GM19043 (cell line): ENCODE measurements around the gene CDHR1.

Source experiments
- ATAC-seq: cut with Tn5 transposase; IDR thresholded peaks from one replicate; pipeline ENCODE4 v1.9.1; 2021; ENCODE audit warnings: low read depth; ENCODE audit not compliant: unreplicated experiment

The CDHR1 gene

DNA sequence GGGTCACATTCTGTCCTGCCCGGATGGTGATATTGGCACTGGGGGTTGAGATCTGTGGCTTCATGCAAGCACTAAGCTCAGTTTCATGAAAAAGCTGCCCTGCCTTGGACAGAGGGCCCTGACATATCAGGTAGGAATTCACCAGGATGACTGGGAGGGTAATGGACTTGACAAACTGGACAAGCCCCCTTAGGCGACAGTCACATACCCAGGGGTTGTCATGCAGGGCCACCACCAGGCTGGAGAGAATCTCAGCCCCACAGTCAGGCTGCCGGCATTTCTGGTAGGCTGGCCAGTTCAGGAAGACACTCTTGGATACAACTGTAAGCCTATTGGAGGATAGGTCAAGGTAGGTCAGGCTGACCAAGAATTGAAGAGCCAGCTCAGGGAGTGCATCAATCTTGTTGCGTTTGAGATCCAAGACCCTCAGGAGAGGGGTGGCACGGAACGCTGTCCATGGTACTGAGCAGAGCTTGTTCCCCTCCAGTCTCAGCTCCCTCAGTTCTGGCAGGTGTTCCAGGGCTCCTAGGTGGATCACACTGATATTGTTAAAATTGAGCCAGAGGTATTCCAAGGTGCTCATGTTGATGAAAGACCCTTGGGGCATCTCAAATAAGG, 30.2 kb downstream of the CDHR1 start:
- no peak for ATAC-seq

DNA sequence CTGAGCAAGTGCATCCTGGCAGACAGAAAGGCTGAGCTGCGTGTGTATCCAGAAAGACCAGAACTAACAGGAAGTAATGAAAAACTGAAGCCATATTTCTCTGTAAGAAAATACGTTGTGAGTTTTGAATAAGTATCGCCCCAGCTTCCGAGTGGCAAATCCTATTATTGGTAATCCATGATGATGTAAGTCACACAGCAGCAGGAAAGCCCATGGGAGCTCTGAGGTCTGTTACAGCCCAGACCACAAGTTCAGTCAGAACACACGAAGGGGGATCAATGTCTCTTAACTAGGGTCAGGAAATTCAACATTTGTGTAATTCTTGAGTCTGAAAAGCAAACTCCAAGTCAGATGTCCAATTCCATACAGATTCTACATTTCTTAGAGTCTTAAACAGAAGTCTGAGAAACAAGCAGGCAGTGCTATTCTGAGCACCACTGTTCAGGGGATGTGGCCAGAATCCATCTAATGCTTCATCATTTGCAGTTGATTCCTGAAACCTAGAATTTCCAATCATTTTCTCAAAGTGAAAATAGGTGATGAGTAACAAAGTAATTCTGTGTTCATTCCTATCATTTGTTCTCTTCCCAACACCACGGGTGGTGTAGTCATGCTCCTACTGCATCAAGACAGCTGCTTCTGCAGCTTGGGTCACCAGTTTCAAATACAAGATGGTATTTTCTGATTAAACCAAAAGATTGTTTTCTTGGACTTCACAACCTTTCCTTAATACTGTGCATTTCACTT, 31.3 kb downstream of the CDHR1 start, which contains the start of gene LRIT2:
TSS of gene LRIT2 (minus strand) at position 118 of the 747 bp plus-strand sequence. CDS start at position 94, 24 bp downstream.
- ATAC-seq, result no peak

DNA sequence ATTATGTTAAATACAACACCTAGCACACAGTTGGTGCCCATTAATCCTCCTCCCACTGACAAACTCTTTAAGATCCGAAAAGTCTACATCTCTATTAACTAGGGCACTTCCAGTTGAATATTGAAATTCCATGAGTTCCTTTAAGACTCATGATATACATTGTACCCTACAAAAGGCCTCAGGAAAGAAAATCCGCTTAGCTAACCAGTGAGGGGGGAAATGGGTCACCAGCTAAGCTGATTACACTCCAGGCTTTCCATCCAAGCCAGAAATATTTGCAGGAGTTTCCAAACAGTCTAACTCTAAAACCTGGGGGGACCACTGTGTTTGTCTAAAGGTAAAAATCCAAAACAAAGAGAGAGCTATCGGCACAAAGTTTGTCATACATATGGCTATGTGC, 32.3 kb downstream of the CDHR1 start:
- ATAC-seq, result no peak

DNA sequence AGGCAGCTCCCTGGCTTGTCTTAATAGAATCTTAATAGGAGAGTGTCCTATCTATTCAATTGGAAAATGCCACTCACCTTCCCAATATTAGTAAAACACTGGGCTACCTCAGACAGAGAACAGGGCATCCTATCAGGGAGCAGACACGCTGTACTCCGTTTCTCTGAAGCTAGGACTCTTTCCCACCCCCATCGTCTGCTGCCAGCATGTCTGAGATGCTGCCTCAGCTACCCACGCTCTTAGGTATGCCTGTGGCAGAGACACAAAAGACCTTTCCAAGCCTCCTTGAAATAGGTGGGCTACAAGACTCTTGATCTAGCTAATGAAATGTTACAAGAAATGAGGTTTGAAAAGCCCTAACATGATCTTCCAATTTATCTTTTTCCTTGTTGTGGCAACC, 33.5 kb downstream of the CDHR1 start:
- no peak for ATAC-seq

GRCh38 chr10:84230359-84230758, 36.0 kb downstream of the CDHR1 start:
- ATAC-seq, result no peak

- ATAC-seq, result no peak
Measured at GRCh38 chr10:84232376-84232775, 38.0 kb downstream of the CDHR1 start.

GRCh38 chr10:84233940-84234339, 39.6 kb downstream of the CDHR1 start:
- ATAC-seq, result no peak

DNA sequence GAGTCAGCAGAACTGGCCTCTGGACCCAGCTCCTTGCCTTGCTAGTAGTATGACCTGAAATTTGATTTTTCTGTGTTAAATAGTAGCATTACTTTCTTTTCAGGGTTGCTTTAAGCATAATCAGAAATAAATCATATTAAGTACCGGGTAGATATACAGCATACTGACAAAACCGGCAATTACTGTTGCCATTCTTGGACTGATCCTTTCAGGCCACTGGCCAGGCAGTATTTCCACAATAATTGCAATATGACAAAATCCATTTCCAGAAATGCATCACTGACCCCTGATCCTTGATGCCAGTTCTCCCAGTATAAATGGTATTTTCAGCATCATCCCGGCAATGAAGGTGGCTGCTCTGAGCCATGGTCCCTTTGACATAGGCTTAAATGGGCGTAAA, 40.1 kb downstream of the CDHR1 start:
- ATAC-seq, result no peak

GRCh38 chr10:84235096-84235495, 40.8 kb downstream of the CDHR1 start:
- no peak for ATAC-seq

- ATAC-seq, result no peak
Measured at GRCh38 chr10:84236807-84237198, 42.5 kb downstream of the CDHR1 start.

GRCh38 chr10:84237199-84238051, 43.1 kb downstream of the CDHR1 start:
- no peak for ATAC-seq

DNA sequence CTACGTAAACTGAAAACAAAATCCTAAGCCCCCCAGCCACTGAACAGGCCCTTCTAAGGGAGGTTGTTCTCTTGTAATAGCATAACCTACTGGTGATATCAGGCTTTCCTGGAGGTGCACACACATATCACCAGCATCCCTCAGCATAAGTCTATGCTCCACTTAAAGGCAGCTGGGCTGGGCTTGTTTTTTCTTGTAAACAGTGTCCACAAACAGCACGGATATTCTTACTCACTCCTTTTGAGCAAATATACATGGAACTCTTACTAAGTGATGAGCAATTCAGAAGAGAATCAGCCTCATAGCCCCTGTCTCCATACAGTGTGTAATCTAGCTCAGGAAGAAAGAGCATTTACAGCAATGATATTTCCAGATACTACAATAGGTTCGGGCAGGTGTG, 44.6 kb downstream of the CDHR1 start:
- ATAC-seq, result no peak

GRCh38 chr10:84241185-84241790, 47.0 kb downstream of the CDHR1 start, which contains the start of gene LRIT1:
Gene LRIT1 (minus strand): TSS chr10:84241546. CDS start chr10:84241439, 107 bp downstream.
- no peak for ATAC-seq

DNA sequence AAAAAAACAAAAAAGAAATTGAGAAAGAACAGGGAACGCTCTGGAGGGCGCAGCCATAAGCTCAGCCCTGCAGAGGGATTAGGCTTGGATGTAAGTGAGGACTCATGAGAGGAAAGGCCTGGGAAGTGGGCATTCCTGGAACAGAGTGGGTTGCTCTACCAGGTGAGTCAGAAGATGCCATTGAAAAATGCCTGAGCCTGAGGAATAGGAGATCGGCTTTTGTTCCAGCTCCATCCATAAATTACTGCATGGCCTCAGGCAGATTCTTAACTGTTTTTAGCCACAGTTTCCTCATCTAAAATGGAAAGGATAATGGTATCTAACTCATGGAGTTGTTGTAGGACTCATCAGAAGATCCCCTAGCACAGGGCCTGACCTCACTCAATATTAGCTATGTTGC, 49.4 kb downstream of the CDHR1 start:
- ATAC-seq, result no peak

- ATAC-seq, result no peak
Measured at GRCh38 chr10:84244651-84245270, 50.4 kb downstream of the CDHR1 start, which contains the start of gene RGR. Gene RGR (plus strand): TSS chr10:84245053. CDS start chr10:84245091, 38 bp downstream.

DNA sequence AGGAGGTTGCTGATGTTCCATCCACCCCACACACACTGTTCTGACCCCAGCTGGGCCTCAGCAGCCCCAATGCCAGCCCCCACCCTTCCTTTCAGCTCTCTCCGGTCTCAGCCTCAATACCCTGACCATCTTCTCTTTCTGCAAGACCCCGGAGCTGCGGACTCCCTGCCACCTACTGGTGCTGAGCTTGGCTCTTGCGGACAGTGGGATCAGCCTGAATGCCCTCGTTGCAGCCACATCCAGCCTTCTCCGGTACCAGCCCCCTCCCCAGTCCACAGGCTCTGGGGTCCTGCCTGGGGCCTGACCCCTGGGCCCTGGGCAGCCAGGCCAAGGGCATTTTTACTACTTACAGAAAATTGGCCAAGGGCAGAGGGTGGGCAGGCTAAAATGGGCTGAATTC, 53.2 kb downstream of the CDHR1 start:
- no peak for ATAC-seq

GRCh38 chr10:84248794-84249193, 54.5 kb downstream of the CDHR1 start:
- no peak for ATAC-seq

DNA sequence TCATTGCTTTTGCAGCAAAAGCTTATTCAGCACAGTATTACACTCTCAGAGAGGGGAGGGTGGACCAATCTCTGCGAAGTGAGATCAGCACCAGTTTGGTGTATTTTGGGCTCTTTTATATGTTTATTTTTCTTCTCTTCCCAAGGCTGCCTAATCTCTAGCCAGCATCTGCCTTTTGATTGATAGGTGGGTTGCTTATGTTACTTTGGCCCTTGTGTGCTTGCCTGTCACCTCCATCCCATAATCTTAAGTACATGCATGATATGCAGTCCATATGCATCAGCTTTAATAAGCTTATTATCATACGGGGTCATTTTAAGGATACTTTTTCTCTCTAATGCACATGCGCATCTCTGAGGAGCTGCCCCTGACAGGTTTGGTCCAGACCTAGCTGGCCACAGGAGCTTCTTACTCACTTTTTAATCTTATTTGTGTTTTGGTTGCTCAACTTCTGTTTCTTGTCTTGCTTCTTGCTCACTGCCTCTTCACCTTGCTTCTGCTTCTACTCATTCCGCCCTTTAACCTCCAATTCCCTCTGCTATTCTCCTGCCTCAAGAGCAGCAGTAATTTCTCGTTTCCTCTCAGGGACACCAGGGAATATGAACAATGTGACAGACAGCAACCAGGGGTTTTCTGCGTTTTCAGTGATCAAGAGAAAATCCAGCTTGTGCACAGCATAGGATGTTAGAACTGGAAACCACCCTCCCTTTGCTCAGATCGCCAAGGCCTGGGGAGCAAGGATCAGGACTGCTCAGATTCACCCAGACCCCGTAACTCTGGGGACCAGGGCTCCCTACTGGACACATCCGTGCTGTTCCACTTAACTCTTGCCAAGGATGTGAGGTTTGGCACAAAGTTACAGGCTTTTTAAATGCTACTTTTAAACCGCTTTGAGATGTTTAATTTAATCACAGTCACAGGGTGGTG, 60.5 kb downstream of the CDHR1 start:
- ATAC-seq, result no peak
